Forelimb muscle (tissue), 1 donor: Measurements from ENCODE around the gene AKAP13. TPM values are rescaled to one million over a fixed set of nuclear protein-coding genes. Genes with fewer than 3 reads are reported as not detected.
"Not testable (repeated sequence)": the region's sequence is repeated elsewhere in the genome, so short reads cannot be mapped to it uniquely, and the experiment has no call there.

Experiments
- DNase-seq: peaks from one replicate; pipeline ENCODE4 v3.0.0-alpha.2; 2013; ENCODE audit warnings: low read depth
- polyA plus RNA-seq: library from polyadenylated mRNA; unstranded; fragments of 120-200 nt; gene quantifications from one replicate; pipeline ENCODE4 v1.2.1, GENCODE V29; 2013; ENCODE audit not compliant: insufficient read length

Gene AKAP13
- polyA plus RNA-seq, 1 donor = 61.1 TPM

DNA sequence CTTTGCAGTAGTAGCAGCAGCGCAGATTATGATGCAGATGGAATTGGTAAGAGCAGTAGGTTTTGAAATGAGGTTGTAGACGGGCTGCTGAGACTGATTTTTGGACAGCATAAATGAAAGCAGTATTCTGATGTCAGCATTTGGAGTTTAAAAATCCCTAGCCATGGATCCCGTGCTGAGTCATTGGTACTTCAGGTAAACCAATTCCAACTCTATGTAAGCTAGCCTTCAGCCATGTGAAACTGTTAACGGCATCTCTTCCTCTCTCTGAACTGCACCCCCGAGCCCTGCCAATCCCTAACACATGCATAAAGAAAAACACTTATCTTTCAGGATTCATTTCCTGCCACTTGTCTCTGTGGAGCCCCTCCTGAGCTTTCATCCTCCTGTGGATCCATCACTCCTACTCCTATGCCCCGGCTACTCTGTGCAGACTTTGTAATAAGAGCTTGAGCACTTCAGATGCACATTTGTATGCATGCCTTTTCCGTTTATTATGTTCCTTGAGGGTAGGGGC, 119.0 kb downstream of the AKAP13 start:
- DNase-seq = no peak

DNA sequence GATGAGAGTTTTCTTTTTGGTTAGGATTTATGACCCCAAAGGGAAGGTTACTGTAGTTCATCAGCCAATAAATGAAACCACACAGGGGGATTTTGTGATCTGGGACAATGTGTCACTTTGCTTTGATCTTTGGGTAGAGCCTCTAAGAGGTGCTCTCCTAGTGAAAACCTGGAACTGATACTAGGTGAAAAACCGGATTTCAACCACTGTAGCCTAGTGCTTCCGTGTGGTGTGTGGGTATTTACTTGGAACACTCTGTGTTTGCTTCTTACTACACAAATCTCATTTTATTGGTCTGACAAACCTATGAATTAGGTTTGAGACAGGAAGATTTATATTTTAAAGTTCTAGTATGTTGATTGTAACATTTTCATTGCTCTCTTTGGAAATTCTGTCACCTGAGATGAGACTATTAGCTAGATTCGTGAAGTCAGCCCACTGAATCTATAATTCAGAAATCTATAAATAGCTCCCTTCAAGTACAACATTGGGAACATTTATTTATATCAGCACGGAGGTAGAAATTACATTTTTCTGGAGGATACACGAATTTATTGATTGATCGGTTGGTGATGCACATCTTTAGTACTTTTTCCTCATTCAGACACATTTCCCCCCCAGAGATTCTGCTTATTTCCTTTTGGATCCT, 119.8 kb downstream of the AKAP13 start:
- no peak for DNase-seq

- DNase-seq = peak; percentile 25
Measured at GRCh38 chr15:85500729-85501128, 120.3 kb downstream of the AKAP13 start.

DNA sequence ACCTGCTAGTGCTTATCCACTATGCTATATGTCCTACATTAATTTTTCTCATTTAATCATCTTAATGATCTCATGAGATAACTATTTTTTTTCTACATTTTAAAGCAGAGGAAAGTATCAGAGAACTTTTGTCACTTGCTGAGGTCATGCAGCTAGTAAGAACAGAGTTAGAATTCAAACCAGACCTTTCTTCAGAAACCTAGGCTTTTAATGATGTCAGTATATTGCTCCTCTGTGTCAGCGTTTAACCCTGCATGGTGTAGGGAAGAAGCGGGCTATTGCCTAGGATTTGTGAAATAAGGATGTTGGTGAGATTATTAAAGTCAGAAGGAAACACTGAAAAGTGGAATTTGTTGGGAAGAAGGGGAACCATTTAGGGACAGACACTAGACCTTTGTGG, 121.2 kb downstream of the AKAP13 start:
- no peak for DNase-seq

- no peak for DNase-seq
Measured at GRCh38 chr15:85503151-85503799, 122.9 kb downstream of the AKAP13 start.

DNA sequence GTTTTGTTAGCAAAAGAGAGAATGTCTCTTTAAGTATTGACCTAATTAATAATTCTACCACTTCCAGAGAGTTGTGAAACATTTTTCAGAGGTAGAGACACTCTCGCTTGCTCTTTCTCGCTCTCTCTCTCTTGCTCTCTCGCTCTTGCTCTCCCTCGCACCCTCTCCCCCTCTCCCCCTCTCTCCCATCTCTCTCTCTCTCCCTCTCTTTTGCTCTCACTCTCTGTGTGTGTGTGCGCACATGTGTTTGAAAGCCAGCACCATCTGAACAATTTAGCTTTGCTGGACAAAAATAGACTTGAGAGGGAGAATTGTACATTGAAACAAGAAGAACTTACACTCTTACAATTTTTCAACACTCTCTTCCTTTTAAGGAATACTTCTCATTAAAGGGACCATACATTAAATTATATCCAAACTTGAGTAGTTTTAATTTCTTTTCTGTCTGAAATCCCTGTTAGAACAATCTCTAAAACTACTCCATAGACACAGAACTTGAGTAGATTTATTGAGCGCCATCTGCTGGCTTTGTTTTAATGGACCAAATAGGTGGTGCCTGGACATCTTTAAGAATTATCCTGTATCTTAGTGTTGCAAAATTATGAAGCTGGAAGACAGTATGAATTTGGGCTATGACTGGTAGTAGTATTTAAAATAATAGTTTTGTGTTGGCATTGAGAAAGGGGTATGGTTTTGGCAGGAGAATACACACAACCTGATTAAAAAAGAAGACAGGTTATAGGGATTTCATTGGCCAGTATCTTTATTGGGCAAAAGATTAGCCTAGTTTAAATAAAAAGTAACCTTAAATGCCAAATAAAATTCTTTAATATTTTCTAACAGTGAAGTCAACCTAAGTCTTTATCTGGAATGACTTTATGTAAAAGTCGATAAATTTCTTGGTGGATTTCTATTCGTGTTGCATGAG, 124.6 kb downstream of the AKAP13 start:
- peak; percentile 58 for DNase-seq

GRCh38 chr15:85507114-85507513, 126.7 kb downstream of the AKAP13 start:
- DNase-seq = no peak

- DNase-seq = no peak
Measured at GRCh38 chr15:85509973-85510372, 129.6 kb downstream of the AKAP13 start.

DNA sequence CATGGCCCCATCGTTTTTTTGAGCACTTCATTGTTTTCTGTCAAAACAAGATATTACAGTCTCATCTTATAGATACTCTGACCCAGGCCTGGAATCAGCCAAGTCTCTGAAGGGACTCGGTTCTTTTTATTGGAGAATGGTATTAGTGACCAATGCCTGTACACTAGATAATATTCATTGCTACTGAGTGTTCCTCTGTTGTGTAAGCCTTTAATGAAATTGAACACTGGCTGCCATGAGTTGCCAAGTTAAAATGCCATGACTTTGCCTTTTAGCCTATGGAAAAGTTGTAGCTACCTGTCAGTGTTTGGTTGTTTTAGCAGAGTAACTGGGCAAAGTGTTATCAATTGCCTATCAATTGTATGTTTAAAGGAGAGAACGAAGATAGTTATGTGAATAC, 134.0 kb downstream of the AKAP13 start:
- no peak for DNase-seq

GRCh38 chr15:85515212-85515611, 134.8 kb downstream of the AKAP13 start:
- DNase-seq = no peak

DNA sequence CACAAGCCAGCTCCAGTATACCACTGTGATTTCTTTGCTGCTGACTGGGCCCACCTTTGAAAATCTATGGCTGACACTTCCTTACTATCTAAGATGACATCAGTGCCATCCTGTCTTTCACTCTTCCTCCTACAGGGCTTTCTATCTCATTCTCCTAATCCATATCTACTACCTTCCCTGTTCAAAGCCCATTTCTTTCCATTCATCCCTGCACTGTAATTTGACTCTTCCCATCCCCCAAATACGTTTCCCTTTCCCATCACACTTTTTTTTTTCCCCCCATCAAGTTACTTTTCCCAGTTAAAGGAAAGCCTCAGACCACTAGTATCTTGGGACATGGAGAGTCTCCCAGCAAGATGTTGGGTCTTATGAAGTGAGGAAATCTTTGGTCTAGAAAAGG, 136.7 kb downstream of the AKAP13 start:
- DNase-seq = no peak

DNA sequence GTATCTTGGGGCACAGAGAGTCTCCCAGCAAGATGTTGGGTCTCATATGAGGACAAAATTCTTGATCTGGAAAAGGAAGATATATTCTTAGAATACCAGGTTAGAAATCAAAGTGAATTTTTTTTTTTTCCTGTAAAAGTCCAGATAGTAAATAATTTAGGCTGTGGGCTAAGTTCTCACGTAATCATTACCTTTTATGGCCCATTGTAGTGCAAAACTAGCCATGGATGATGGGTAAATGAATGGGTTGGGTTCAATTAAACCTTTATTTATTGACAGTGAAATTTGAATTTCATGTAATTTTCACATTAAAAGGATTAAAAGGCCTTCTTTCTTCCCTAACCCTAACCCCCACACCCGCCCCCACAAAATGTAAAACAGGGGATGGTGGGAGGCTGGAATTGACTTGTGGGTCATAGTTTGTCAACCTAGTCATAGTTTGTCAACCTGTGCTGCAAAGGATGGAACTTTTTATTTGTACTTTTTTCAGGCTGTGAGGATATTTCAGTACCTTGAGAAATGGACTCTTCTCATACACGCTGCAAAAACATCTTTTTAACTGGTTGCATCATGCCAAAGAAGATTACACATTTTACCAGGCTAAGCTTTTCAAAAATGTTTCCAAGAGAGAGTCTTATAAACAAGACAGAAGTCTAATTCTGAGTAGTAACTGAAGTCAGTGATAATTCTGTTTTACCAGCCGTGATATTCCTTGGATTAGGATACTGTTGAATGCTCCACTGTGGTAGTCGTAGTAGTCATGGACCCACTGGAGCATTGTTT, 138.8 kb downstream of the AKAP13 start:
- DNase-seq = no peak

DNA sequence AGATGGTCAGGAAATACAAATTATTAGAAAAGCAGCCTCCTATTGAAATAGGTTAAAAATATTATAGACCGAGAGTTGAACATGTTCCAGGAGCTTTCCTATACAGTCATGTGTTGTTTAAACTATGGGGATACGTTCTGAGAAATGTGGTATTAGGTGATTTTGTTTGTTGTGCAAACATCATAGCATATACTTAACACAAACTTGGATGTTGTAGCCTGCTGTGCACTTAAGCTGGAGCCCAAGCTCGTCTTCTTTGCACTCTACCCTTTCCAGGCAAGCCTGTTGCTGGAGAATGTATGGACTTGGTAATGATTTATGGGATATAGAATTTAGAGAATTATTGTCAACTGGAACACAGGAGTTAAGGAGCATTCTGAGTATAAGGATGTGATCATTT, 140.2 kb downstream of the AKAP13 start:
- DNase-seq = no peak

DNA sequence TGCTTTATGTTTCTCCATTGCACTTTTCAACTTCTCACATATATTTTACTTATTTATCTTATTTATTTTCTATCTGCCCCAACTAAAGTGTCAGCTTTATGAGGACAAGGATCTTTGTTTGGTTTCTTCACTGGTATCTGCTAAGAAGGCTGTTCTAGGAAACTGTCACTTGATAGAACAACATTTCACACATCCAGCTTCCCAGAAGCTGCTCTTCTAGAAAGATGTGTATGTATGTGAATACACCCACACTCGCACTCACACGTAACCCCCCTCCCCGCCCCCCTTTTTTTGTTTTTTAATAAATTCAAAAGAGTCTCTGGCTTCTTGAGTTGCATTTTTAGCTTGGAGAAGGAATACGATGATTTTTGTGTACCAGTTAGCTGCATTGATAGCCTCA, 143.1 kb downstream of the AKAP13 start:
- no peak for DNase-seq

- DNase-seq = no peak
Measured at GRCh38 chr15:85525755-85526154, 145.4 kb downstream of the AKAP13 start.

- peak; percentile 89 for DNase-seq
Measured at GRCh38 chr15:85527895-85528294, 147.5 kb downstream of the AKAP13 start.

GRCh38 chr15:85530079-85530478, 149.7 kb downstream of the AKAP13 start:
- DNase-seq = no peak

DNA sequence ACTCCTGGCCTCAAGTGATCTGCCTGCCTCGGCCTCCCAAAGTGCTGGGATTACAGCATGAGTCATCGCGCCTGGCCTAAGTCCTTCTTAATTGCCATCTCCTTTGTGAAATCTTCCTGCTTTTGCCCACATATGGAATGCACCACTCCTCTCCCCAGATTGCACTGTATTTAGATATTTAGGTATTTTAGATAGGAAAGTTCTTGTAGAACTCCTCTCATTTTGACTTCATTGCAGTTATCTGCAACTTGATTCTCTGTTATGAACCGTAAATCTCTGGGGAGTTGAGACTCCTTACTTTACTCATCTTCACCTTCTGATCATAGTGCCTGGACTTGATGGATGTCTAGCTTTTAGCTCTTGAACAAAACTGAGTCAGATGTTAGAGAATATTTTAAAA, 150.7 kb downstream of the AKAP13 start:
- DNase-seq = no peak

DNA sequence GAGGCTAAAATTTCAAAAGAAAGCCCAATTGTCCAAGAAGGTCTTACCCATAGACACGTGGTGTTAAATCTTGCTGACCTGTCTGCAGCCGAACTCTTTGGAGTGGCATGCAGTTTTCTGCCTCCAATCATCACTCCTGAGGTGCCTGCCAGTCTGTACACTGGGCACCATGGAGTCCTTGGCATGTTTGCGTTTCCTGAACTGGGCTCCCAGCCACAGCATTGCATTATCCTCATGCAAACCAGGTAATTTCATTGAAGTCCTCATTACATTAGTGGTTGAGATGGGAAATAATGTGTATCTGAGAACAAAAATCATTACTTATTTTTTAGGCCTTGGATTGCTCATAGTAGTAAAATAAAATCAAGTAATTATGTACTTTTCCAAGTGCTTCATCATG, 152.3 kb downstream of the AKAP13 start:
- no peak for DNase-seq

- no peak for DNase-seq
Measured at GRCh38 chr15:85534031-85534430, 153.6 kb downstream of the AKAP13 start.

GRCh38 chr15:85535533-85536330, 155.3 kb downstream of the AKAP13 start:
- not testable (repeated sequence) for DNase-seq
